KOPT-K1 (cell line): ENCODE measurements around the gene CDC42BPB.

Experiments used
- H3K27ac ChIP-seq: fragments of 200-600 bp; sonication (generic); 2 replicates; pipeline ENCODE4 v1.5.1; 2016; ENCODE audit warnings: antibody characterized with exemption, mild to moderate bottlenecking, low read depth, low read length; ENCODE audit not compliant: poor library complexity, severe bottlenecking
- H3K36me3 ChIP-seq: fragments of 200-600 bp; sonication (generic); 2 replicates; pipeline ENCODE4 v1.5.1; 2017; ENCODE audit warnings: antibody characterized with exemption, mild to moderate bottlenecking, low read length, moderate library complexity; ENCODE audit not compliant: insufficient read depth
- H3K9me3 ChIP-seq: fragments of 200-600 bp; sonication (generic); 2 replicates; pipeline ENCODE4 v1.5.1; 2017; ENCODE audit warnings: antibody characterized with exemption, low read length, mild to moderate bottlenecking; ENCODE audit not compliant: insufficient read depth, poor library complexity, severe bottlenecking

The CDC42BPB gene

DNA sequence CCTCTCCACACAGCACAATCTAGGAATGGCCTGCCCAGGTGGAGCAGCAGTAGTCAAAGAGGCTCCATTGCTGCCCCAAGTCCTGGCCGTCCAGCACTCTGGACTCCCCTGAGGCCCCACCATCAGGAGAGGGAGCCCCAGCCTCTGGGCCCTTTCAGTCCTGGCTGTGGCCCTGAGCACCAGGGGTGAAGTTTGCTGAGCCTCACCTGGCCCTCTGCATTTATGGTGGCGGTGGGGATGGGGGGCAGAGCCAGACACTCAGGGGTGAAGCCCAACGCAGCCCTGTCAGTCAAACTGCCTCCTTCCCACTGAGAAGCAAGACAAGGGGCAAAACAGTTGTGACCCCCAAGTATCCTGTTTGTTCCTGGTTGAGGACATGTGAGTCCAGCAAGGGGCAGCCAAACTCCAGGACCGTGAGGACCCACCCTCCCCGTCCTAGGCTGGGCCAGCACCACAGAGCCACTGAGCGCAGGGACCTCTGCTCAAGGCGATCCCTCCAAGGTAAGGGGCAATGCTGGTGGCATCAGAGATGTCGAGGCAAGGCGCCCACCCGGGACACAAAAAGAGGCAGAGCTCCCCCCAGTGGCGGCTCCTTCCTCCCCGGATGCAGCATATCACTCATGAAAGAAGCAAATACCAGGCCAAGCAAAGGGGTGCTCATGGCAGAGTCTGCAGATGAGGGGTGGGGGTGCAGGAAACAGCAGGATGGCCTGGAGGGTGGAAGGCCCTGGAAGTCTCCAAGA, 139.7 kb downstream of the CDC42BPB start:
- no peaks in the 10 kb centered on the region; the same call in 1 of the 2 replicates for H3K36me3 ChIP-seq
- H3K9me3 ChIP-seq, result no peaks in the 10 kb centered on the region
- H3K27ac ChIP-seq, result no peak overlapping the region

DNA sequence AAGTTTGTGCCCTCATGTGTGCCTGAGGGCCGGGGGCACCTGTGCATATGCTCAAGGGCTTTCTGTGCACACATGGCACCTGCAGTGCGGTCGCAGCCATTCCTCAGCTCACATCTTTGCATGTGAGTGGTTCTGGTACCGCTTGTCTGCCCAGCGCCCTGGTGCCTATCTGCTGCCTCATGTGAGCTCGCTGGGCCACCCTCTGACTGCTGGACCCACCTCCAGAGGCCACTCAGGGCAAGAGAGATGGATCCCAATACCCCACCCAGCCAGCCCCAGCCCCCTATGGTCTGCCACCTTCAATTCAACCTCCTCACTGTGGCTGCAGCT, 140.3 kb downstream of the CDC42BPB start:
- Histone ChIP-seq H3K27ac (no peak overlapping the region), H3K36me3 (peaks cover 2% of the 10 kb centered on the region; the same call in 1 of the 2 replicates), H3K9me3 (no peaks in the 10 kb centered on the region)

DNA sequence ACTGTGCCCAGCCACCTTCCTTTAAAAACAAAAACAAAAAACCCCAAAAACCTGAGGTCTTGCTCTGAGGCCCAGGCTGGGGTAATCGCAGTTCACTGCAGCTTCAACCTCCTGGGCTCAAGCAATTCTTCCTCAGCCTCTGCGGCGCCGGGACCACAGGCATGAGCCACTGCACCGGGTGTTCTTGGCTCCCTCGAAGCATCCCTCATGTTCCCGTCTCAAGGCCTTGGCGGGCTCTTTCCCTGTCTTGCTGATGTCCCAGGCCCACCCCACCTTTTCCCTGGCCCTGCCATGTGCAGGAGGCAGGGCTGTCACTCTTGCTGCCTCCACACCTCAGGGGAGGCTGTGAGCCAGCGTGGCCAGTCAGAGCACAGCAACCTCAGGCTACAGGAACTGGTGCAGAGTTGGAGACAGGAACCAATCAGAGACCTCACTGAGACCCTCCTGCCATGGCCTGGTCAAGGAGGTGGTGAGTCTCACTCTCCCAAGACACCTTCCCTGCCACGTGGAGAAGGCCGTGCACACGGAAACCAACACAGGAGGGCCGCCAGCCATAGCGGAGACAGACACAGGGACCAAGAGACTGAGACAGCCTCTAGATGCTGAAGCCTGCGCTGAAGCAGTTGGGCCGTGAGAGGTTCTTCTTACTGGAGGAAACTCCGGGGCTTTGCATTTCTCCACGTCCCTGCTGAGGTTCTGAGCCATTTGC, 140.8 kb downstream of the CDC42BPB start:
- no peak overlapping the region for H3K27ac ChIP-seq
- H3K36me3 ChIP-seq, result peaks cover 7% of the 10 kb centered on the region; the same call in 1 of the 2 replicates
- no peaks in the 10 kb centered on the region for H3K9me3 ChIP-seq

DNA sequence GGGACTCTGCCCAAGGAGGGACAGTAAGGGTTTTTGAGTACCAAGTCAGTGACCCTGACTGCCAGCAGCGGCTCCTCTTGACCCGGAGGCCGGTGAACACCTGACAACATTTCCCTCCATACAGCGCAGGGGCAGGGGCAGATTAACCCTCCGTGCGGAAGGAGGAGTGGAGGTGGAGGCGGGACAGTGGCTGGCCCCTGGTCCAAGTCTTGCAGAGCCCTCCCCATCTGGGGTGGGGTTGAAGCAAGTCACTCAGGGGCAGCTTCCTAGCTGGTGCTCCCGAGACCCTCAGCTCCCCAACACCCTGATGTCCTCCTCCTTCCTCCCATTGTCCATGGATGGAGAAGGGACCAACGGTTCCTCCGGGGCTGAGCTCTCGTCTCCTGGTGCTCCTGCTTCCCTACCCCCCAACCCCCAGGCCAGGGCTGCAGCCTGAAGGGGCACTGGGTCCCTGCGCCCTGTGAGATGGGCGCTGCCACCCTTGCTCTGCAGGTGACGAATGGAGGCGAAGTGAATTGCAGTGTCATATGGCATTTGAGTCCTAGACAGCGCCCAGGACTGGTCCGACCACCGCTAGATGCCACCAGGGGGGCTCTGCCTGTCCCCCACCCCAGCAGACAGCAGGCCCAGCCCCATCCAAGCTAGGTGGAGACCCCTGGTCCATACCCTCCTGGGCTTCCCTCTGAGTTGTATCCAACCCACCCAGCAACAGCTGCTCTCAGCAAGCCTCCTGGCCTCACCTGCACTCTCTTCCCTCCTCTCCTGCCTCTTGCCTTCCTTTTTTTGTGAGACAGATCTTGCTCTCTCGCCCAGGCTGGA, 141.8 kb downstream of the CDC42BPB start:
- Histone ChIP-seq H3K27ac (no peak overlapping the region), H3K36me3 (peaks cover 7% of the 10 kb centered on the region; the same call in 1 of the 2 replicates)

DNA sequence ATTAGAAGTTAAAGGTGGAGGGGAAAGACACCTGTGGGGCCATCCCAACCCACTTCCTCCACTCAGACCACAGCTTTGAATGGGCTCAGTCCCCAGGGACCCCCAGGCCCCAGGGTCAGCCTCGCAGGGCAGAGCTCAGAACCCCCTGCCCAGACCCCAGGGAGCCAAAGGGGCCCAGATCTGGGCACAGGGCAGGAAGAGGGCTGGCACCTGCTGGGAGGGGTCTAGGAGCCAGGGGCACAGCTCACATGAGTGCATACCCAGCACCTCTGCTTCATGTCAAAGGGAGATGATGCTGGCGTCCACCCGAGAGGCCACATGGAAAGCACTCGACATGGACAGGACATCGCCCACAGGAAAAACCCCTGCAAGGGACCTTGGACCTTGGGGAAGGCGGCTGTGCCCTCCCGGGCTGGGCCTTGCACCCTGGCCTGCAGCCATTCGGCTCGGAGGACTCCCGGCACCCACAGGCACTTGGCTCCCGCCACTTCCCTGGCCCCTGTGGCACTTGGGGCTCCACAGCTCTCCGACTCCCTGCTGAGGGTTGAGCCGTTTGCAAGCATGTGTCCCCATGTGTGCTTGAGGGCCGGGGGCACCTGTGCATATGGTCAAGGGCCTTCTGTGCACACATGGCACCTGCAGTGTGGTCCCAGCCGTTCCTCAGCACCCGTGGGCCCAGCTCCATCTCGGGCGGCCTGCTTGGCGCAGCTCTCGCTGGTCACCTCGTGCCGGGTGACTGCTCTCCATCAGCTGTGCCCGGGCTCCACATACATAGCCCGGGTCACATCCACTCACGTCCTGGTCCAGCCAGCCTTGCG, 142.7 kb downstream of the CDC42BPB start:
- Histone ChIP-seq H3K36me3 (peaks cover 7% of the 10 kb centered on the region; the same call in 1 of the 2 replicates), H3K9me3 (no peaks in the 10 kb centered on the region), H3K27ac (no peak overlapping the region)

More for the DNA sequence above, 141.8 kb downstream of the CDC42BPB start:
- no peaks in the 10 kb centered on the region for H3K9me3 ChIP-seq

DNA sequence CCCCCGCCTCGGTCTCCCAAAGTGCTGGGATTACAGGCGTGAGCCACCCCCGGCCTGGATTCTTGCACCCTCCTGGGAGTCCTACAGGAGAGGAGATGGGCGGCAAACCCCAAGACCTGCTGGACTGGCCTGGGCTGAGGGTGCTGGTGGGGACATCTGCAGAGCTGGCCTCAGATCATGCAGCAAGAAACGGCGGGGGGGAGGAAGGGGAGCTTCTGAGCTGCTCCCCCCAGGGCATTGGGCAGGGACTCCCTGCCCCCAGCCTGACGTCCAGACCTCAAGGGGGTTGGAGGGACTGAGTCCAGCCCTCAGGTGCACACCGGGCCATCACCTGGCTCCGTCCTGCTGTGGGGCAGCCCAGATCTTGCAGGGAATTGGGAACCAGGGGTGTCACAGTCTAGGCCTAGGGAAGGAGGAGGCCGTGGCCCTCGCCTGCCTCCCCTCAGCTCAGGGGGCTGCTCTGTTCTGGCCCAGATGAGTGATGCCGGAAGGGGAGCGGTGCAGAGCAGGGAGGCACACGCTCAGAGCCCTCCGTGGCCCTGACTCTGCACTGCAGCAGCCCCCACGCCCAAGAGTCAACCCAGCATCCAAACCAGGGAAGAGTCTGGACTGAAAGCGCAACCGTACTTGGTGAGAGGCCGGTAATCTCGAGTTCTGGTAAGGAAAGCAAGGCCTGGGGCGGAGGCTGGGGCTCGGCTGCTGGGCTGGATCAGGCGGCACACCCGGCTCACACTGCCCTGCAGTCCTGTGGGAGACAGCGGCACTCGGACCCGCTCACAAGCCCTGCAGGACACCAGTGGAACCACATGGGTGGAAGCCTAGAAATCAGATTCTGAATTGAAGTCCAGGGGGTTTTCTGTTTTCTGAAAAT, 143.8 kb downstream of the CDC42BPB start:
- no peaks in the 10 kb centered on the region for H3K9me3 ChIP-seq
- H3K27ac ChIP-seq, result no peak overlapping the region
- peaks cover 7% of the 10 kb centered on the region; the same call in 1 of the 2 replicates for H3K36me3 ChIP-seq

DNA sequence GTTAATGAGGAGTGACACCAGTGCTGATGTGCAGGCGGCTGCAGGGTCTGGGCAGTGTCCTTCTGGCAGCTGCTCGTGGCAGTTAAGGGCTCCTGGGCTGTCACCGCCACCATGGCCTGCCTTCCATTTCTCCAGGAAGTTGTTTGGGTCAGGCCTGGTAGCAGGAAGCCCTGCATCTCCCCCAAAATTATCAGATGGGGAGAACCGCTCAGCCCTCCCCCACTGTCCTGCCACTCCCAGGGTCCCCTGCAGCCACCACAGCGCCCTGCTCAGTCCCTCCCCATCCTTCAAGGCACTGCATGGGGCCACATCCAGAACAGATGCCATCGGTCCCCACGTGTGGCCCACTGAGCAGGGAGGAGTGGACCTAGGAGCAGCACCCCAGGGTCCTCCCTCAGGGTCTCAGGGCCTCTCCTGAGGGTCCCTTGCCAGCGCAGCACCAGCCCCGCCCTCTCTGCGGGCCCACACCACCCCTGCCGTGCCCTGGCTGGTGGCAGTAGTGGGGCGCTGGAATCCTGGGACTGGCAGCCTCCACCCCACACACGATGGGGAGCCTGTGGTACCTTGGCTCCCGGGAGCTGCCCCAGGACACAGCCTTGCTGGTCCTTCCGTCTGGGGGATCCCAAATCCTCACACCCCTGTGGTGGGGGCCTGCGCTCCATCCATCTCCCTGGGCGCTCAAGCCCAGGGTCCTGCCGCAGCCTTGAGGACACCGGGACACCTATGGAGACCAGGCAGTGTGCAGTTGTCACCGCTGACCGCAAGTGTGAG, 145.2 kb downstream of the CDC42BPB start:
- no peaks in the 10 kb centered on the region for H3K9me3 ChIP-seq
- peaks cover 17% of the 10 kb centered on the region for H3K36me3 ChIP-seq
- no peak overlapping the region for H3K27ac ChIP-seq

DNA sequence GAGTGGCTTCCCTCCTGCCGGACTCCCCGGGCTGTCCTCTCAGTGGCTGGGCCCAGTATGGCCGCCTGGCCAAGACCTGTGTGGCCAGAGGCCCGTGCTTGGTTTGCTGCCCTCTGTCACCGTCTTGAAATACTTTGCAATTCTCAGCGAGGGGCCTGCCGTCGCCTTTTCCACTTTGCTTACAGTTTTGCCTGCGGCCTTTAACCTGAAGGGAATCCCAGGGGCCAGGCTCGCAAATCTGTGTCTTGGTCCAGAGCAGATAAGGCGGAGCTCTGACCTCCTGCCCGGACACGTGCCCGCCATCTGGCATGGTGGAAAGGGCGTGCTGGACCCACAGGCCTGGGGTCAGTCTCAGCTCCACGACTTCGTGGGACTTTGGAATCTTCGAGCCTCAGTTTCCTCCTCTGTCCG, 145.8 kb downstream of the CDC42BPB start:
- peaks cover 23% of the 10 kb centered on the region for H3K36me3 ChIP-seq
- no peak overlapping the region for H3K27ac ChIP-seq
- no peaks in the 10 kb centered on the region for H3K9me3 ChIP-seq

DNA sequence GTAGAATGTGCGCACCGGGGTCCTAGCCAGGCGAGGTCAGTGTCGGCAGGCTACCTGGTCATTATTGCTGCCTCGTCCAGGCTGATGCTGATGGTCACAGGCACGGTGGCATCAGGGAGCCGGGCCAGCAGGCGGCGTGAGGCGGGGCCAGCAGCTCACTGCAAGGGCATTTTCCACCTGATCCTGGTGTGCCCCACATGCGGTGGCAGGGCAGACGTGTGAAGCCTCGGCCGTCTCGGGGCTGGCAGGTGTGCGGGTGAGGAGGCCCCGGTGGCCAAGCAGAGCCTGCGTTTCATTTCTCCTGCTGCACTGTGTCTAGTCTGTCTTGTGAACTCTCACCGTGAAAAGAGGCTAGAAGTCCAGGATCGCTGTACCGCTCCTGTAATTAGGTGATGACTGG, 146.9 kb downstream of the CDC42BPB start:
- Histone ChIP-seq H3K36me3 (peaks cover 33% of the 10 kb centered on the region), H3K9me3 (no peaks in the 10 kb centered on the region), H3K27ac (no peak overlapping the region)

DNA sequence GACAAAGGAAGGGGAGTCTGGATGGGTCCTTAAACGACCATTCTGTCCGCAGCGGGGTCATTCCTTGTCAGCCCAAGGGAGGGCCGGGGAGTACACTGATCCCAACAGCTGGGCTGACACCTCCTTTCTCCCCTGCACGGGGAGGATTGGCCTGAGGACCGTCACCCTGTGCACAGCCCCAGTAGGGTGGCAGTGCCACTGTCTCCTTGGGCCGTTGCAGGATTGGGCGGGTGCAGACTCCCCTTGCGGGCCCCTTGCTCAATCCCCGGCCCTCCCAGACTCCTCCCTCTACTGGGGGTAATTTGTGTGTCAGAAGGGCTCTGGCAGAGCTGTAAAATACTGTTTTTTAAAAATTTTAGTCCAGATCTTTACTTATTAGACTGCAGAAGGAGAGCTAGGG, 147.4 kb downstream of the CDC42BPB start:
- Histone ChIP-seq H3K36me3 (peaks cover 39% of the 10 kb centered on the region), H3K27ac (no peak overlapping the region)

DNA sequence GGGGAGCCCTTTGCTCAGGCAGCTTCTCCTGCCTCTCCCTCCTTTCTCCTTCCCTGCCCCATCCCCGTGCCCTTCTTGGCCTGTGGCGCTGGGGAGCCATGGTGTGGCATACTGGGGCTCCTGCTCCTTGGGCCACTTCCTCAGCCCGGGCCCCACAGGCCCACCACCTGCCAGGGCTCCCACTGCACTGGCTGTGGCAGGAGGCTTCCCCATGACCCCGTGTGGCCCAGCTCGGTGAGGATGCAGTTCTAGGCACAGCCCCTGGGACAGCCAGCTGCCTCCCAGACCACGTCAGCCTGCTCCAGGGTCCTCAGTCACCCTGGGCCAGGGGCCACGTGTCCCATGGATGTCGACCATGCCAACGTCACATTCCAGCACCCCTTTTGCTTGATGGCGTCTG, 147.9 kb downstream of the CDC42BPB start:
- no peak overlapping the region for H3K27ac ChIP-seq

More for the DNA sequence above, 147.4 kb downstream of the CDC42BPB start:
- H3K9me3 ChIP-seq, result no peaks in the 10 kb centered on the region

DNA sequence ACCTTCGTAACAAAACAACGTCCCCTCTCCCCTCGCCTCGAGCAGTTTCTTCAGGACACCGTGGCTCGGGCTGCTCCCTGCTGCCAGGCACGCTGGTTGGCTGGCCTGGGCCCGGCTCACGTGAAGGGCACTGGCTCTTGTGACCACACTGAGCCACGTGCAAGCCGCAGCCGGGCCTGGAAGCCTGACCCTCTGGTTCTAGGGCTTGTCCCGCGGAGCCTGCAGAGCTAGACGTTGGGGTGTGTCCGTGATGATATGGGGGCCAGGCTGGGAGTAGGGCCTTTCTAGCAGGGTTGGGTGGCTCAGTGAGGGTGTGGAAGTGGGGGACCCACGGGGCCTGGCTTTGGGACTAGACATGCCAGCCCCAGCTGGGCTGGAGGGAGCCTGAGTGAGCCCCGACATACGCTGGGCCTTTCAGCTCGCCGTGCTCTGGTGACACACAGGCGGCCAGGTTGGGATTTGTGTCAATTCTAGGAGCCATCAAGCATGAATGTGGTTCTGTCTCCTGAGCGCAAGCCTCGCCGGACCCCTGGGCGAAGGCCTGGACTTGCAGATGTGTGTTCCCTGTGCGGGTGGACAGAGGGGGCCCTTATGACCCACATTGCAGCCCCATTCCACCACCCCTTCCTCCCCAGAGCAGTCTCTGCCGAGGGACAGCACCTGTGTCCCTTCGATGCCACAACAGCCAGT, 148.4 kb downstream of the CDC42BPB start:
- Histone ChIP-seq H3K36me3 (peaks cover 46% of the 10 kb centered on the region), H3K9me3 (no peaks in the 10 kb centered on the region), H3K27ac (no peak overlapping the region)

More for the DNA sequence above, 147.9 kb downstream of the CDC42BPB start:
- H3K9me3 ChIP-seq, result no peaks in the 10 kb centered on the region
- peaks cover 40% of the 10 kb centered on the region for H3K36me3 ChIP-seq
